SIG-M5 treated with dmso at 0.1 percent for 504 hours (cell line): Measurements from ENCODE around the gene PRKCQ.

Source experiments
- DNase-seq: peaks from one replicate; lab custom pipeline; 2025; ENCODE audit not compliant: unreplicated experiment; lab: John Stamatoyannopoulos, UW

The PRKCQ gene

GRCh38 chr10:6528198-6528950 lies 51.7 kb downstream of the PRKCQ start:
- no peak for DNase-seq

DNA sequence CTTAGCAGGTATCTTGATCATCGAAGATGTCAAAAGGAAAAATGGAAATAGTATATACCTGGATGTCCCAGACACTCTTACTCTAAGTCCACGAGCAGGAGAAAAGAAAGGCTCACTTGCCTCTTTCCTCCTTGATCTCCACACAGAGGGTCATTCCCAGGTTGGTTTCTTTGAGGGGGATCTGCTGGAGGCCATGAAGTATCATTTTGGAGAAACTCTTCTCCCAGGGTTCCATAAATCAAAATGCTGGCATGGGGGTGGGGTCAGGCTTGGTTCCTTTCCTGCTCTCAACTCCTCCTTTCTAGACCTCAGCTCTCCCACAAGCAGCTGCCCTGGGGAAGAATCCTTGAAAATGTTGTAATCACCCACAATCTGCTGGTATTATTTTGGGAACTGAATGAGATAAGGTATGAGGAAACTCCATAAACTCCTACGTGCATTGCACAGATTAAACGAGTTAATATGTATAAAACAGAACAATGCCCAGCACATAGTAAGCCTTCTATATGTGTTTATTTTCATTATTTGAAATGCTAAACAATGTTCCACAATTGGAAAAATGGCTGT lies 54.4 kb downstream of the PRKCQ start:
- no peak for DNase-seq

DNA sequence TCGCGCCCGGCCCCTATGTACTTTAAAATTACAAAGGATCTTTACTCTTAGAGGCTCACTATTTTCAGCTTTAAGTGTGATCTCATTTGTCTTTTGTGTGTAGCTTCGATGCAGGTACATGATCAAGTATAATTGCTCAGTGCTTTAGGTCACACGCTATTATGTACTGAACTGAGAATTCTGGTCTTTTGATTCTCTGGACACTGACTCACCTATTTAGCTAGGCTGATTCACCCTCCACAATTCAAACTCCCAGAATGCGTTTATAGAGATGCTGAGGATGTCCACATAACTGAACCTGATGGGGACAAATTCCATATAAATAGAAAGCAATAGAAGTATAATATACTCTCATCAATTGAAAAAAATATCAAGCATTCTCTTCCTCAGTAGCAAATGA lies 57.8 kb downstream of the PRKCQ start:
- no peak for DNase-seq

- no peak for DNase-seq
Observed at GRCh38 chr10:6520138-6520537, 59.9 kb downstream of the PRKCQ start.

- no peak for DNase-seq
Observed at GRCh38 chr10:6518791-6519429, 61.2 kb downstream of the PRKCQ start.

GRCh38 chr10:6516929-6517284 lies 63.2 kb downstream of the PRKCQ start:
- no peak for DNase-seq

DNA sequence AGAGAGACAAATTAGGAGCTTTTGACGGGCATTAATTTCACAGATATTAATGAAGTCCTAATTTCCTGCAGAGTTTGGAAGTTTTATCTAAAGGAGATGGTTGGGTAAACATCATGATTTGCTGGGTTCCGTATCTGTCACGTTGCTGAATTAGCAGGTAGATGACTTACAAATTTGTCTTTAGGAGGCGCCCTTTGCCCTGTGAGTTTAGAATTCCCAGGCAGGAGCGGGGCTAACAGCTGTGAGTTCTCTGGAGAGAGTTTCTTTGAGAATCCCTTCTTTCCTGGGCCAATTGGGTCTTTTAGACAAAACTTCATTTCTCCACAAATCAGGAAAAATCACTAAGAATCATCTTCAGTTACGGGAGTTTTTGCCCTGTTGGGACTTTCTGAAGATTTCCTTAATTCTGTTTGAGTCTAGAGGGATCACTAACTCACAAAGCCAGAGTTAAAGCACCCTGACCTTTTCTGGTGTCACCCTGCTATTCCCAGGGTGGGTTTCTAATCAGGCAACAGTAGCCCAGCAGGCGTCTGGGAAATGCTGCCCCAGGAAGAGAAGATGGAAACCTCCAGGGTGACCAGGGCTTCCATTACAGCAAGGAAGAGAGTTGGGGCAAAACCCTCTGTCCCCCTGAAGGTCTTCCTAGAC lies 63.7 kb downstream of the PRKCQ start:
- no peak for DNase-seq

DNA sequence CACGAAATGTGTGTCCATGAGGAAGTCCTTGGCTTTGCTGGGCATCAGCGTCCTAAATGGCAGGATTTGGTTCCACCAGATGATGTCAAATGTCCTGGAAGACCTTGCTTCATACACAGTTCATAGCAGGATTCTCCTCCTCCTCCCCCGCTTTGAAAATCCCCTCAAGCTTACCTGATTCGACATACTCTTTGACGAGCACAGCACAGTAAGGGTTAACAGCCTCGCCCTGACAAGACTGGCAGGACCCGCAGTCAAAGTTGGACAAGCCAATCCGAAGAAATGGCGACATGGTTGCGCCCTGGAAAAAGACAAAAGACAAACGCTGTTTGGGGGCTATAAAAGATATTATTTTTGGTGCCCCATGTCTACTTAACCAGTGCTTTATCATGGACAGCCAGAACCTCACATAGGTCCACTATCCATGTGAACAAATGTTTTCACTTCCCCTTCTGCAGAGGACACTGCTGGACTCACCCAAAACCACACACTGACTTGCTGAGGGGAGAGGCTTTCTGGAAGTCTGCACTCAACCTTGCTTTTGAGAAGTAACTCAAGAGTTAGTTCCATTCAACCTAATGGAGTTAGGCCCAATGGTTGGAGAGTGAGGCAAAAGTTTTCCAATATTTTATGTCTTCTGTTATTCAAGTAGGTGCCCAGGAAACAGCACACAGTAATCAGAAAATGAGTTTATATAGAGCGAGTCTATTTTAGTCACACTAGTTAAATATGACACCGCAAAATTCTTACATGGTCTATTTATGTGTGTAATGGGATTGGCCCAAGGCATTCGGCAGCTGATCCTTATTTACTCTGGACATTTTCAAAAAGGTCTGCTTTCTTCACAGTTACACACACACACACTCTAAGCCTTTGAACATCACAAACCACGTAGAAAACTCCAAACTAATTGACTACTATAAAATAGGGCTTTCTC lies 65.0 kb downstream of the PRKCQ start:
- no peak for DNase-seq

- DNase-seq = no peak
Observed at GRCh38 chr10:6514180-6514579, 65.9 kb downstream of the PRKCQ start.

- DNase-seq = no peak
Observed at GRCh38 chr10:6513476-6513875, 66.6 kb downstream of the PRKCQ start.

- no peak for DNase-seq
Observed at GRCh38 chr10:6512182-6512581, 67.9 kb downstream of the PRKCQ start.

DNA sequence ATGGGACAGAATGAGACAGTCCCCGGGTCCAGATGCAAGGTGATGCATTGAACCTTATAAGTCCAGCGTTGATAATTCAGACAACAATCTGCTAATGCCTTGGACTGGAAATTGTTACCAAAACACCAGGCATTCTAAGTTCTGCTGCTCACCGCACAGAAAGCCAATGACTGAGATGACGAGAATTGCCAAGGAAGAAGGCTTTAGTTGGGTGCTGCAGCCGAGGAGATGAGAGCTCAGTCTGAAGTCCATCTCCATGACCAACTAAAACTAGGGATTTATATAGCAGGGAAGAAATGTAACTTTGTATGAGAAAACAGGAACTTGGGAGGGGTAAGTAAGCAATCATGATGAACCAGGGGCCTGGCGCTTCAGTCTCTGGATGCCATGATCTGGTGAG lies 68.7 kb downstream of the PRKCQ start:
- no peak for DNase-seq

- DNase-seq = no peak
Observed at GRCh38 chr10:6507311-6507710, 72.8 kb downstream of the PRKCQ start.

DNA sequence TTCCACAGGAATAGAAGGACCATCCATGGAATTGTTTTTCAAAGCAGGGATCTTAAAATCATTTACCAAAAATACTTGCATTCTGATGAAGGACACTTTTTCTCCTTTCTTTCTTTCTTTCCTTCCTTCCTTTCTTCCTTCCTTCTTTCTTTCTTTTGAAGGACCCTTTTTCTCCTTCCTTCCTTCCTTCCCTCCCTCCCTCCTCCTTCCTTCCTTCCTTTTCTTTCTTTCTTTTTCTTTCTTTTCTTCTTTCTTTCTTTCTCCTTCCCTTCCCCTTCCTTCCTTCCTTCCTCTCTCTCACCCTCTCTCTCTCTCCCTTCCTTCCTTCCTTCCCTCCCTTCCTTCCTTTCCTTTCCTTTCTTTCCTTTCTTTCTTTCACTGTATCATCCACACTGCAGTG lies 74.8 kb downstream of the PRKCQ start:
- no peak for DNase-seq

DNA sequence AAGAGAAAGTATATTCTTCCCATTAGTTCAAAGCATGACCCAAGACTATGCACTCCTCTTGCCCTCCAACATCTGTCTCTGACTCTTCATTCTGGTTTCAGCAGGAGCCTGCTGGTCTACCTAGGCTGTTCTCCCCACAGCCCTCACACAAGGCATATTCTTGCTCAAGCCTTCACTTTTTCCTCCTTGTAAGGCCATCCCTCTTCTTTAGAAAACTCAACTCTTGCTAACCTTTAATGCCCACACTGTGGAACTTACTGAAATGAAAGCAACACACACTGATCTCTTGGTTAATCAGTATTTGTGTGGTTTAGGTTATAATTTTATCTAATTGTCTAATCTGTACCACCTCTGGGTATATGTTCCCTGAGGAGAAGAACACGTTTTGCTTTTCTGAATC lies 75.8 kb downstream of the PRKCQ start:
- DNase-seq = no peak

DNA sequence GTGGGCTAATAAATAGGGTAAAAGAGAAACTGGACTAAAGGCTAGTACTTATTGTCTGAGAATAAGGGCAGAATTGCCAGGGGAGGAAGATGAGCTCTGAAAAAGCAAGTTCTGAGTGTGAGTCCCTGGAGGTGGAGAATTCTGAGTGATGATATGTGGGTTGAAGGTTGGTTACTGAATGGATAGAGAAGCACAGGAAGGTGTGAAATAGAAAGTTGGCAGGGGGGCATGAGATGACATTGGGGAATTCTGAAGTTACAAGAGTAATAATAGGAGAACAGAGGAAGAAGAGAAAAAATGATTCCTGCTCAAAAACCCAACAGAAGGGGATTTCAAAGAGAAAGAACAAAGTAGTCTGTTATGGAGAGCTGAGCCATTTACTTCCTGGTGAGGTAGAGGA lies 76.9 kb downstream of the PRKCQ start:
- DNase-seq = no peak

- no peak for DNase-seq
Observed at GRCh38 chr10:6501931-6502330, 78.1 kb downstream of the PRKCQ start.

DNA sequence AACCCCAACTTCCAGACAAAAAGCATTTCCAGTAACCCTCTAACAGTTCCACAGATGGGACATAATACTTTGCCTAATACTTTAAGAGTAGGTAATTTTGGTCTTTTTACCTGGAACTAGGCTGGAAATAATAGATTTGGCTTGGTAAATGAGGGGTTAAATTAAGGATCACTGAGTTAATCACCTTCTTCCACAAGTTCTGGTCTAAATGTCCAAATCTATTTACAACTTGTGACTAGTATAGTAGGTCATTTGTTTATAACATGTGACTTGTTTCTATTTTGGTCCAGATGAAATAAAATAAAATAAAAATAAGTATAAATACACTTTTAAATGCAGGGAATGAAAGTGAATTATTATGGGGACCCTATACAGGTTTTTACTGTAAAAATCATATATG lies 80.1 kb downstream of the PRKCQ start:
- no peak for DNase-seq

- DNase-seq = no peak
Observed at GRCh38 chr10:6498771-6499170, 81.3 kb downstream of the PRKCQ start.

GRCh38 chr10:6497620-6498019 lies 82.5 kb downstream of the PRKCQ start:
- DNase-seq = no peak
